ENCODE measurements around the gene PRSS53. TPM values are rescaled to one million over a fixed set of nuclear protein-coding genes. Genes with fewer than 3 reads are reported as not detected.

The PRSS53 gene
- total and polyA plus RNA-seq, 2 donors from 2014 or later: 0.99 to 2.6 TPM

DNA sequence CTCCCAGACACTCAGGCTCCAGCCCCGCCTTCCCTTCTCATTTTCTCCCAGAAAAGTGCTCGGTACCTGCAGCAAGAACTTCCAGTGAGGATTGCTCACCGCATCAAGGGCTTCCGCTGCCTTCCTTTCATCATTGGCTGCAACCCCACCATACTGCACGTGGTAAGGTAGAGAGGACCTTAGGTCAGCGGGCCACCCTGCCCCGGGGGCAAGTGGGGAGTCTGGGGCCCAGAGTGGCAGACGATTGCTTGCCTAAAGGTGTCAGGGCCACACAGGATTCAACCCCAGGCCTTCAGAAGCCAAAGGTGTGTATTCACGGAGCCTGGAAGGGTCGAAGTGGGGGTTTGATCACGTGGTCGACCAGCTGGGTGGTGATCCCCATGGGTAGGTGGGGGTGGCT is 20.9 kb upstream of the PRSS53 start:
- no peak for FAIRE-seq

DNA sequence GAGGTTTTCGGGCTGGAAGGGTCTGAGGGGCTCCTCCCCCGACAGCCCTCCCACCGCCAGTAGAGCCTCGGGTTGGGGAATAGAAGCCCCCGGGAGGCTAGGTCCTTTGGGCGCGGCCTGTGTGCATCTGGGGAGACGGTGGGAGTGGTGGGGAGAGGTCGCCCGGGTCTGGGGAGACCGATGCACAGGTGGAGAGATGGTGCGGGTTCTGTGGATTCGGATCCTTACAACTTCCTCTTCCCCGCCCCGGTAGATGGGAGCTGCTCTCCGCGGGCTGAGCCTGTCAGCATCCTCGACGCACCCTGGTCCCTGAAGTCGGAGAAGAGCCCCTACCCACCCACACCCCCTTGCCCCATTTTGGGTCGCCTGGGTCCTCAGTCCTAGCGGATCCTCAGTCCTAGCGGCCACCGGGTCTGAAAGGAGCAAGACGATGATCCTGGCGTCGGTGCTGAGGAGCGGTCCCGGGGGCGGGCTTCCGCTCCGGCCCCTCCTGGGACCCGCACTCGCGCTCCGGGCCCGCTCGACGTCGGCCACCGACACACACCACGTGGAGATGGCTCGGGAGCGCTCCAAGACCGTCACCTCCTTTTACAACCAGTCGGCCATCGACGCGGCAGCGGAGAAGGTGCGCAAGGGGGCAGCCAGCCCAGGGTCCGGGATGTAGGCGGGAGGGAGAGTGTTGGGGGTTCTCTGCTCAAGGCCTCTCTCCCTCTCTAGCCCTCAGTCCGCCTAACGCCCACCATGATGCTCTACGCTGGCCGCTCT is 20.2 kb upstream of the PRSS53 start:
- TF ChIP-seq, protein P1, sequence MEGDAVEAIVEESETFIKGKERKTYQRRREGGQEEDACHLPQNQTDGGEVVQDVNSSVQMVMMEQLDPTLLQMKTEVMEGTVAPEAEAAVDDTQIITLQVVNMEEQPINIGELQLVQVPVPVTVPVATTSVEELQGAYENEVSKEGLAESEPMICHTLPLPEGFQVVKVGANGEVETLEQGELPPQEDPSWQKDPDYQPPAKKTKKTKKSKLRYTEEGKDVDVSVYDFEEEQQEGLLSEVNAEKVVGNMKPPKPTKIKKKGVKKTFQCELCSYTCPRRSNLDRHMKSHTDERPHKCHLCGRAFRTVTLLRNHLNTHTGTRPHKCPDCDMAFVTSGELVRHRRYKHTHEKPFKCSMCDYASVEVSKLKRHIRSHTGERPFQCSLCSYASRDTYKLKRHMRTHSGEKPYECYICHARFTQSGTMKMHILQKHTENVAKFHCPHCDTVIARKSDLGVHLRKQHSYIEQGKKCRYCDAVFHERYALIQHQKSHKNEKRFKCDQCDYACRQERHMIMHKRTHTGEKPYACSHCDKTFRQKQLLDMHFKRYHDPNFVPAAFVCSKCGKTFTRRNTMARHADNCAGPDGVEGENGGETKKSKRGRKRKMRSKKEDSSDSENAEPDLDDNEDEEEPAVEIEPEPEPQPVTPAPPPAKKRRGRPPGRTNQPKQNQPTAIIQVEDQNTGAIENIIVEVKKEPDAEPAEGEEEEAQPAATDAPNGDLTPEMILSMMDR (IDR thresholded peaks at IDR 0.05; ENCODE audit: borderline replicate concordance, extremely low read depth, insufficient read depth): no peak
- Histone ChIP-seq H3K36me3 (ENCODE audit: control insufficient read depth in 2 of 3, insufficient read depth in 3 of 3, low read length in 3 of 3) (peaks cover 0 to 19% (median 8%) of the 10 kb centered on the region in 3 donors), H3K4me1 (ENCODE audit: control insufficient read depth in 2 of 3, insufficient read depth in 2 of 3, low read depth in 1 of 3, low read length in 3 of 3) (peaks cover 0 to 20% (median 12%) of the 10 kb centered on the region in 3 donors), H3K4me3 (ENCODE audit: low read length in 3 of 3) (peak overlapping the region; percentile 44 to 68 (median 58)), H3K9ac (ENCODE audit: low read length in 3 of 3) (peak overlapping the region in 2 of 3 donors; percentile 86 to 87), H3K27me3 (ENCODE audit: control insufficient read depth, insufficient read depth, low read length) (no peaks in the 10 kb centered on the region), H3K27ac (ENCODE audit: low read depth in 2 of 2, low read length in 2 of 2) (peak overlapping the region; percentile 73 to 78), H3K9me3 (ENCODE audit: control insufficient read depth in 2 of 3, insufficient read depth in 1 of 3, low read length in 3 of 3) (no peaks in the 10 kb centered on the region)
- intact Hi-C loops (cut with DNase I): no loop called here
- peak in 1 of 5 donors; percentile 73 for DNase-seq
- FAIRE-seq: no peak

More for the DNA sequence above, 20.9 kb upstream of the PRSS53 start:
- TF ChIP-seq, protein P1 (IDR thresholded peaks at IDR 0.05; ENCODE audit: borderline replicate concordance, extremely low read depth, insufficient read depth): no peak
- H3K4me3 ChIP-seq (ENCODE audit: low read length in 3 of 3): no peak overlapping the region
- H3K9ac ChIP-seq (ENCODE audit: low read length in 3 of 3): no peak overlapping the region
- no peak overlapping the region for H3K27ac ChIP-seq (ENCODE audit: low read depth in 2 of 2, low read length in 2 of 2)
- peaks cover 0 to 20% (median 12%) of the 10 kb centered on the region in 3 donors for H3K4me1 ChIP-seq (ENCODE audit: control insufficient read depth in 2 of 3, insufficient read depth in 2 of 3, low read depth in 1 of 3, low read length in 3 of 3)
- no peaks in the 10 kb centered on the region for H3K27me3 ChIP-seq (ENCODE audit: control insufficient read depth, insufficient read depth, low read length)
- no peaks in the 10 kb centered on the region for H3K9me3 ChIP-seq (ENCODE audit: control insufficient read depth in 2 of 3, insufficient read depth in 1 of 3, low read length in 3 of 3)
- H3K36me3 ChIP-seq (ENCODE audit: control insufficient read depth in 2 of 3, insufficient read depth in 3 of 3, low read length in 3 of 3): peaks cover 0 to 19% (median 8%) of the 10 kb centered on the region in 3 donors
- DNase-seq: no peak
- intact Hi-C loops (cut with DNase I): no loop called here

DNA sequence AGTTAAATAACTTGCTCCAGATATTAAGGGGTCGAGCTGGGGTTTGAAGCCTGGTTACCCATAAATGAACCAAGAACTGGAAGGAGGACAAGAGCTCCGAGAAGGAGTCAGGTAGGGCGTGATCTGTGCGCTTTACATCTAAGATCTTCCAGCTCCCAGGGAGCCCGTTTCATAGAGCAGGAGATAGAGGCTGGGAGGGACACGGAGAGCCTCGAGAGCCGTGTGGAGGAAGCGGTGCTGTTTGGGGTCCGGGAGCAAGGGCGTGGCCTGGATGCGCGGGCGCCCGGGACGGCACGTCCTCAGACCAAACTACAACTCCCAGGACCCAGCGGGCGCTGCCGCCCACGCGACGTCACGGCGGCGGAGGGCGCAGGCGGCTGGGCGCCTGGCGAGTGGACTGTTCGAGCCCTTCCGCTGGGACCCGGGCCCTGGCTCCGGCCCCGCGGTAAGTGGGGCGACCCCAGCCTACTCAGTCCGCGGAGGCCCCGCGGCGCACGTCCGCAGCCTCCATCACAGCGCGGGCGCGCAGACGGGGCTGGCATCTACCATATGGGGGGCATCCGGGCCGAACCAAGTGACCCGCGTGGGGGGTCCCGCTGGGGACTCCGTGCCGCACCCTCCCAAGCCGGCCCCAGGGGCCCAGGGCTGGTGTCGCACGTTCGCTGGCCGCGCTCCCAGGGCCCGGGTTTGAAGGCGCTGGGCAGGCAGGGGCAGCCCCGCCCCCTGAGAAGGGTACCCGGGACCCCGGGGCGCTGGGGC is 19.5 kb upstream of the PRSS53 start, which contains the start of gene BCKDK:
Gene BCKDK, plus strand, starts transcription at position 352 of the 759 bp plus-strand sequence. CDS start 838 bp downstream, outside the sequence.
- DNase-seq: peak; percentile 70 to 91 (median 81)
- no peaks in the 10 kb centered on the region for H3K27me3 ChIP-seq (ENCODE audit: control insufficient read depth, insufficient read depth, low read length)
- FAIRE-seq: no peak
- H3K27ac ChIP-seq (ENCODE audit: low read depth in 2 of 2, low read length in 2 of 2): peak within 1 kb of the TSS; percentile 73 to 78
- intact Hi-C loops (cut with DNase I): no loop called here
- H3K9ac ChIP-seq (ENCODE audit: low read length in 3 of 3): peak within 1 kb of the TSS in 2 of 3 donors; percentile 86 to 87
- H3K36me3 ChIP-seq (ENCODE audit: control insufficient read depth in 2 of 3, insufficient read depth in 3 of 3, low read length in 3 of 3): peaks cover 0 to 19% (median 8%) of the 10 kb centered on the region in 3 donors
- H3K9me3 ChIP-seq (ENCODE audit: control insufficient read depth in 2 of 3, insufficient read depth in 1 of 3, low read length in 3 of 3): no peaks in the 10 kb centered on the region
- H3K4me1 ChIP-seq (ENCODE audit: control insufficient read depth in 2 of 3, insufficient read depth in 2 of 3, low read depth in 1 of 3, low read length in 3 of 3): peaks cover 0 to 19% (median 5%) of the 10 kb centered on the region in 3 donors
- peak within 1 kb of the TSS; percentile 58 to 68 (median 59) for H3K4me3 ChIP-seq (ENCODE audit: low read length in 3 of 3)
- TF ChIP-seq, protein P1 (IDR thresholded peaks at IDR 0.05; ENCODE audit: borderline replicate concordance, extremely low read depth, insufficient read depth): no peak

All from kidney (tissue), 14 donors.